T-helper 22 cell (primary cell): ENCODE data around the gene RAB27B.

Source experiments
- DNase-seq: peaks from one replicate; pipeline ENCODE4 v3.0.0-alpha.2; 2020; ENCODE audit warnings: low read depth

RAB27B gene

DNA sequence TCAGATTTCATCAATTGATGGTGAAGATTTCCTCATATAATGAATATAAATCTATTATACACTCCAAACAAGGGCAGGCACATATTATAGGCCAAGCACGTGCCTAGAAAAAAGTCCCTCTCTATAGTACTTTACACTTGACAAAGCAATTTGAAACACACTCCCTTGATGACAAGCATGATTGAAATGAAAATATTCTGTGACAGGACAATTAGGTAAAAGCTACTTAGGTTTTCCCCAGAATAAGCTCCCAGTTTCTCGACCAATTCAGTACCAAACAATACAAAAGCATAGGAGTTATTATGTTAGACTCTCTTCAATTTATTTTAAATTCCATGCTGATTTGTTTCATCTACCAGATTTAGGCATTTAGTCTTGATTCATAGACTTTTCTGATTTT is 83.3 kb downstream of the RAB27B start:
- DNase-seq, result no peak

- DNase-seq, result no peak
Observed at GRCh38 chr18:54914816-54915215, 86.5 kb downstream of the RAB27B start.

DNA sequence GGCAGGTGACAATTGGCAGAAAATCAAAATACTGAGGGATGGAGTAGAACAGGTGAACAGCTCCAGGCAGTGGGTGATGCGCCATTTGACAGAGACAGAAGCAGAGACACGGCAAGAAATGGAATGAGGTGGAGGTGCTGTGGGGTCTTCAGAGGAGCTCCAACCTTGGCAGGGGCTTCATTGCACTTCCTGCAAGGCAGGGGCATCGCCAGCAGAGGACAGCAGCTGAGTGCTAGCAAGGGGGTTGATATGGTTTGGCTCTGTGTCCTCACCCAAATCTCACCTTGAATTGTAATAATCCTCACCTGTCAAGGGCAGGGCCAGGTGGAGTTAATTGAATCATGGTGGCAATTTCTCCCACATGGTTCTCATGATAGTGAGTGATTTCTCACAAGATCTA is 88.2 kb downstream of the RAB27B start:
- no peak for DNase-seq

- DNase-seq, result no peak
Observed at GRCh38 chr18:54918060-54918459, 89.8 kb downstream of the RAB27B start.

GRCh38 chr18:54919412-54919811 is 91.1 kb downstream of the RAB27B start:
- DNase-seq, result no peak

DNA sequence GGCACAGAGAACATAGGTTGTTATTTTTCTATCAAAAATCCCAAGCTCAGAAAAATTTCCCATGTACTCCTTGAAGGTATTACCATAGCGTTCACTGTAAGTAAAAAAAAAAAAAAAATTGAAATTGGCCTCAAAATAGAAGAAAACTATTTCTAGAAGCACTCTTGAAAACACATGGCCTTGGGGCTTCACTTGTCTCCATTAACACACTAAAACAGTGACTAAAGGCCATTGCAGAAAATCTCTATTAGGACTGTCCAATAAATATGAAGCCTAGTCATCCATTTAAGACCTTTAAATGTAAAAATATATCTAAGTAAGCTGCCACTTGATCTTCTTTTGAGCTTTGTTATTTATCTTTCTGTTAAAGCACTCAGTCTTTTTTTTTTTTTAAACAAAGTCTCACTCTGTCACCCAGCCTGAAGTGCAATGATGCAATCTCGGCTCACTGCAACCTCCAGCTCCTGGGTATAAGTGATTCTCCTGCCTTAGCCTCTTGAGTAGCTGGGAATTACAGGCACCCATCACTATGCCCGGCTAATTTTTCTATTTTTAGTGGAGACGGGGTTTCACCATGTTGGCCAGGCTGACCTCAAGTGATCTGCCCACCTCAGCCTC is 95.2 kb downstream of the RAB27B start:
- DNase-seq, result no peak

DNA sequence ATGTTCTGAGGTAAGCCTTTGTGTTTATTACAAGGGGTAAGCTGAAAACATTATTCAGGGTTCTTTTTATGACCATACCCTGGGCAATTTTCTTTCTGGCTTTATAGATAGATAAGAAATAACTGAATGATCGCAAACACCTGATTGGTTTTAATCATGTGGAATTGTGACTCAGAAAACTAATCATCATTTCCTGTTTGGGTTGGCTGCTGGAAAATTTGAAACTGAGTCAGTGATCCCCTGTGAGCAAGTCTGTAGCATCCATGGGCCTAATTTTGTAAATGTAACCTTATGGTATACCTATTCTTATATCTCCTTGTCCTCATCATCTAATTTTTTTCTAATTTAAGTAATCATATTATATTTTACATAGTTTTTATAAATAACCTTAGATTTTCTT is 96.7 kb downstream of the RAB27B start:
- DNase-seq, result no peak

- DNase-seq, result no peak
Observed at GRCh38 chr18:54926593-54927325, 98.5 kb downstream of the RAB27B start.

DNA sequence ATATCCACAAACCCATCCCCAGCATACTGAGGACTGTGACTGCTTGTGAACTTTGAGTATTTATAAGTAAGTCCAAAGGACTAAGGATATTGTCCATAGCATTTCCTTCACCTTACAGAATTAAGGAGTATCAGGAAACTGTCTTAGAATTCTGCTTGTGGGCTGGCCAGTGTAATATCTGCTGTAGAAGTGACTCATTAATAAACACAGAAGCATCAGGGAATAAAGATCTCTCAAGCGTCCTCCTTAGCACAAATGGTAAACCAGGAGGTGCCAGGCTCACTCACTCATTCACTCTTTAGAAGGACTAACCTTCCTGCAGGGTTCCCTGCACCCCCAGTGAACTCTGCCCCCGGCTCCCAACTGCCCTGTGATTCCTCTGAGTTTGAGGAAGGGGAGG is 100.0 kb downstream of the RAB27B start:
- DNase-seq, result no peak

DNA sequence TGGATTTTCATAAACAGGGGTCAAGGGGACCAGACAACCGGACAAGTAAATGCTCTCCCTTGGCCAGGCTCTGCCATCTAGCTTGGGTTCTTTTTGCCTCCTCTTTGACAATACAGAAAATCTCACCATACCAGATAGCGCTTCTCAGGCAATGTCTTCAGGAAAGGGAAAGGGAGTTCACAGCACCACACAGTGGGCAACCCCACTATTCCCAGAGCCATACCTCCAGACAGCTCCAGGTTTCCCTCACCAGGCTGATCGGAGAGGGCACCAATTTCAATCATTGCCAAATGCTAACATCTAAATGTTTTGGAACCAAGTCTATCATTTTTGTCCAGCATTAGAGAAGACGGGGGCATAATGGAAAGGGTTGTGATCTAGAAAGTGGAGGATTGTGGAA is 102.9 kb downstream of the RAB27B start:
- no peak for DNase-seq

DNA sequence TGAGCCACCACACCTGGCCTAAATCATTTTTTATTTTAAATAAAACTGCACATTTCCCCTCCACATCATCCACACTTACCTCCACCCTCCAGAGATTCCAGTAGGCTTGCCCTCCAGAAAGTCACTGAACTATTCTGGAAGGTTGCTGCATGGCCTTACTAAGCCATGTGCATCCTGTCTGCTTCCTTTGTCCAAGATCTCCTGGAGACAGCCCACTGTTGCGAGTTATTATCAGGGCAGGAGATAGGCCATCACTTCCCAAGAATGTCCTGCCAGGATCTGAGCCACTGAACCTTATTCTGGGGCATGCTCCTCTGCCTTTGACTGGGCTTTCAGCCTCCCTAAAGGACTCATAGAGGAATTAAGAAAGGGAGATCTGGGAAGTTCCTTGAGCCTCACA is 104.2 kb downstream of the RAB27B start:
- no peak for DNase-seq

GRCh38 chr18:54938506-54938905 is 110.2 kb downstream of the RAB27B start:
- DNase-seq, result no peak

DNA sequence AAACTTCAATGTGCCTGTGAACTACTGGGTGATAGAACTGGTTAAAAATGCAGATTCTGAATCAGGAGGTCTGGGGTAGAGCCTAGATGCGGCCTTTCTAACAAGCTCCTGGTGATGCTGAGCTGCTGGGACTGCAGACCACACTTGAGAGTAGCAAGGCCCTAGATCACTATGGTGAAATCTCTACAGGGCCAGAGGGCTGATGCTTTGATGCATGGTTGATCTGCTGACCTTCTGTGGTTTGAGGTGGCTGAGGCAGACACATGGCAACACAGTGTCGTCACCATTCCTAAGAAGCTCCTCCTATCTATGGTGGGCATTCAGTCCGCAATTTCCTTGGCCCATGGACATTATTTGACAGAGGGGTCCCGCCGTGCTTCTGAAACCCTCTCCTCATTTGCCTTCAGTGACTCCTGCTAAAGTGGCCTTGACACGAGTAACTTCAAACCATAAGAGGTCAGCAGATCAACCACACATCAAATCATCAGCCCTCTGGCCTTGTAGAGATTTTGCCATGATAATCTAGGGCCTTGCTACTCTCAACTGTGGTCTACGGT is 111.2 kb downstream of the RAB27B start:
- DNase-seq, result no peak

- DNase-seq, result no peak
Observed at GRCh38 chr18:54942144-54942543, 113.9 kb downstream of the RAB27B start.

DNA sequence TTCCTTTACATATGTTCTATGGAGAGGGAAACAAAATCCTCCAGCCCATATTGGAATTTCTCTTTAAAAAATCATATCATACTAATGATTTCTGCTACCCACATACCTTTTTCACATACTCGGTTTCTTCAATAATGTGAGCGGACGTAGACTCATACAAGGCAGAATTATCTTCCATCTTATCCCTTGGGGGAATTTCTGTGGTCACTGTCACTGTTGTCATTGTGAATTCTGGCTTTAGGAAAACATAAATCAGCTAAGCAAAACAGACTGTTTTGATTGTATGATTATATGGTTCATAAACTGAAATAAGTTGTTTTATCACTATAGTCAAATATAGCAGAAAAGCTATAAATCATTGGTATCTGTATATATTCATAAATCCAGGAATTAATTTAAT is 114.3 kb downstream of the RAB27B start:
- no peak for DNase-seq
